BE2C (cell line): ENCODE results near the gene WWOX.

ENCODE experiments used
- DNase-seq: peaks from one replicate; pipeline ENCODE4 v3.0.0-alpha.2; 2020
- H3K27me3 ChIP-seq: fragments of 250-450 bp; sonication (Bioruptor Pico); 2 replicates; pipeline ENCODE4 v1.5.1; 2020; ENCODE audit warnings: mild to moderate bottlenecking
- H3K36me3 ChIP-seq: fragments of 250-450 bp; sonication (Bioruptor Pico); 2 replicates; pipeline ENCODE4 v1.5.1; 2020; ENCODE audit warnings: mild to moderate bottlenecking
- H3K4me1 ChIP-seq: fragments of 250-450 bp; sonication (Bioruptor Pico); 2 replicates; pipeline ENCODE4 v1.5.1; 2020
- H3K4me3 ChIP-seq: 2 replicates; pipeline ENCODE4 v1.5.1; 2011; ENCODE audit warnings: low read depth, low read length
- H3K9me3 ChIP-seq: fragments of 250-450 bp; sonication (Bioruptor Pico); 2 replicates; pipeline ENCODE4 v1.5.1; 2020
- CTCF ChIP-seq: IDR thresholded peaks from 2 replicates; pipeline ENCODE4 v1.5.1; 2012; ENCODE audit warnings: mild to moderate bottlenecking, low read depth, low read length

WWOX gene

DNA sequence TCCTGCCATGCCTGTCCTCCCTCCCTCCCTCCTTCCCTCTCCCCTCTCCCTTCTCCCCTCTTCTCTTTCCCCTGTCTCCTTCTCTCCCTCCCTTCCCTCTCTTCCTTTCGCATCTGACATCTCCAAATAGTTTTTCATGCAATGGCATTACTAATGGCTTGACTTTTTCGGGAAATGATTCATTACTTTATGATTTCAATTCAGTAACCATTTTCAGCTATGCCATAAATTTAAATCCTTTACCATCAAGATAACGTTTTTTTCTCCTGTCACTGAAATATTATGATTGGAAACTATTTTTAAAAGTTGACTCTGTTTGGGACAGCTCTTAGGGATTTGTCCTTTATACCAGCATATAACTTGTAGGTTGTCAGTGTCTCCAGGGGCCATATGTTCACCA lies 201.0 kb downstream of the WWOX start:
- H3K27me3 ChIP-seq = no peaks in the 10 kb centered on the region
- H3K4me3 ChIP-seq = no peak overlapping the region
- DNase-seq = no peak
- H3K9me3 ChIP-seq = no peaks in the 10 kb centered on the region; the same call in 1 of the 2 replicates
- no peaks in the 10 kb centered on the region for H3K4me1 ChIP-seq
- H3K36me3 ChIP-seq = no peaks in the 10 kb centered on the region
- TF ChIP-seq CTCF = no peak

DNA sequence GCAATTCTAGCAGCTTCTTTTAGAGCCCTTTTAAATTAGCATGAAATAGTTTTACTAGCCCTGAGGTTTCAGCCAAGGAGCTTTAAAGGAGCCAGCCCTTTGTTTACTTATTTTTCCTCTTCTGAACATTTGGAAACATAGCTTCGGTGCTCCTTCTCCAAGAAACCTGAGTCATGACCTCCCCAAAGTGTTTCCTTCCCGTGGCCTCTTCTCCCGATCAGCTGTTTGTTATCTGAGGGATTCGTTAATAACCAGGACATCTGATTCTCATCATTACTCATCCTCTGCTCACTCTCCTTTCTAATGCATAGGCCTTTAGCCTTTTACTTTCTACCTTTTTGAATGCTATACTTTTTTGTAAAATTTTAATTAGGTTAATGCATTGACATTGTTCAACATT lies 204.5 kb downstream of the WWOX start:
- no peaks in the 10 kb centered on the region for H3K27me3 ChIP-seq
- no peaks in the 10 kb centered on the region for H3K4me1 ChIP-seq
- H3K36me3 ChIP-seq = no peaks in the 10 kb centered on the region
- H3K9me3 ChIP-seq = no peaks in the 10 kb centered on the region; the same call in 1 of the 2 replicates
- no peak for DNase-seq
- no peak overlapping the region for H3K4me3 ChIP-seq
- TF ChIP-seq CTCF = no peak

GRCh38 chr16:78306361-78306760 lies 206.9 kb downstream of the WWOX start:
- no peaks in the 10 kb centered on the region for H3K4me1 ChIP-seq
- no peaks in the 10 kb centered on the region; the same call in 1 of the 2 replicates for H3K9me3 ChIP-seq
- no peak overlapping the region for H3K4me3 ChIP-seq
- no peaks in the 10 kb centered on the region for H3K36me3 ChIP-seq
- H3K27me3 ChIP-seq = no peaks in the 10 kb centered on the region
- DNase-seq = no peak
- no peak for TF ChIP-seq CTCF

DNA sequence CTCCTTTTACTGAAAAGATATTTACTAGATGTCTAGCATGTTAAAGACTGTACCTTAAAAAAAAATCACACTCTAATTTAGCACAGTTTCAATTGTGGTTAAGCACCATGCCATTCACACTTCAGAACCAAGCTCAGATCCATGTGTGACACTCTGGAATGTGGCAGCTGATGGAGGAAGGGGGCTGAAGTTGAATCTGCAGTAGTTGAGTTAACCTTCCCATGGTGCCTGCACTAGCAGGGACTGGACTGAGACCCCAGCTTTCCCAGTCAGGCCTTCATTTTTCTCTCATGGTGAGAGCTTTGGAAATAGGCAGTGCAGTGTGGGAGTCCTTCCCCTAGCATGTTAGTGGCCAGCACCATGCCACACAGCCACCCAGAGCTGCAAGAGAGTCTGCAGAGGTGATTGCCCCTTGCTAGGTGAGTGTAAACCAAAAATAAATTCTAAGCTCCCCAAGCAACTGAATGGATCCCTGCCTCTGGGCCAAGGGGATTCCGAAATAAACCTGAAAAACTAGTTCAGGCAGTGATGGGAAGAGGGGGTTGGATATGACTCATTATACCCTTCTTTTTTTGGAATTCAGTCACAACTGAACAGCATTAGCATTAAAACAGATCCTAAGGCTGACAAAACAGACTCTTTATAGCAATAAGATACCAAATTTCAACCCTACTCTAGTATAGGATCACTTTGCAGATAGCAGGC lies 208.5 kb downstream of the WWOX start:
- TF ChIP-seq CTCF = no peak
- no peaks in the 10 kb centered on the region for H3K4me1 ChIP-seq
- no peak for DNase-seq
- no peaks in the 10 kb centered on the region for H3K36me3 ChIP-seq
- H3K9me3 ChIP-seq = no peaks in the 10 kb centered on the region; the same call in 1 of the 2 replicates
- H3K4me3 ChIP-seq = no peak overlapping the region
- H3K27me3 ChIP-seq = no peaks in the 10 kb centered on the region

GRCh38 chr16:78309763-78310162 lies 210.3 kb downstream of the WWOX start:
- Histone ChIP-seq H3K9me3 (no peaks in the 10 kb centered on the region; the same call in 1 of the 2 replicates), H3K36me3 (no peaks in the 10 kb centered on the region), H3K4me3 (no peak overlapping the region), H3K4me1 (no peaks in the 10 kb centered on the region), H3K27me3 (no peaks in the 10 kb centered on the region)
- no peak for TF ChIP-seq CTCF
- DNase-seq = no peak

DNA sequence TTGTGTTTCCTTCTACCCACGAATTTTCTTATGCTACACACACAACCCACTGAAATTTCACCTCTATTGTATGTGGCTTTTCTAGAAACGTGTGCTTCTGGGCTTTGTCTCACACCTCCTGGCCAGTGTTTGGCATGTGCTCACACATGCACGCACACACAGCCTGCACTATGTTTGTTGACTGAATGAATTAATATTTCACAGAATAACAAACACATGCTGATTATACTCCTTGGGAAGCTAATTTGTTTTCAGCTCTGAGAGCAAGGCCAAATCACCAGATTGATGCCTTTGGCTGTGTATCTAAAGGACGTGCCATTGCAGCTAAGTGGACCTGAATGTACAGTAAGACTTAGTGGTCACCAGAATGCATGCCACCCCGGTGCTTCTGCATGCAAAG lies 210.7 kb downstream of the WWOX start:
- no peak for DNase-seq
- no peaks in the 10 kb centered on the region; the same call in 1 of the 2 replicates for H3K9me3 ChIP-seq
- no peaks in the 10 kb centered on the region for H3K36me3 ChIP-seq
- no peak overlapping the region for H3K4me3 ChIP-seq
- H3K27me3 ChIP-seq = no peaks in the 10 kb centered on the region
- no peaks in the 10 kb centered on the region for H3K4me1 ChIP-seq
- no peak for TF ChIP-seq CTCF
